Suppressor macrophage treated with lipopolysaccharide for 4 hours (primary cell): ENCODE measurements around the gene ZNF800.
A peak's percentile ranks its signal among the peaks of the same experiment; 100 is the strongest.

Source experiments
- DNase-seq: peaks from one replicate; pipeline ENCODE4 v3.0.0-alpha.2; 2020

ZNF800 gene

GRCh38 chr7:127390817-127391590 lies 1.5 kb downstream of the ZNF800 start:
- DNase-seq, result no peak

- DNase-seq, result no peak
These were observed 2.2 kb downstream of the ZNF800 start for GRCh38 chr7:127390186-127390816.

- no peak for DNase-seq
These were observed 3.2 kb downstream of the ZNF800 start for GRCh38 chr7:127389321-127389720.

- no peak for DNase-seq
These were observed 4.5 kb downstream of the ZNF800 start for GRCh38 chr7:127387974-127388373.

GRCh38 chr7:127383123-127383835 lies 9.2 kb downstream of the ZNF800 start:
- DNase-seq, result peak; percentile 37

- no peak for DNase-seq
These were observed 10.0 kb downstream of the ZNF800 start for GRCh38 chr7:127382301-127383085.

GRCh38 chr7:127380479-127380878 lies 12.0 kb downstream of the ZNF800 start:
- DNase-seq, result peak; percentile 19

- no peak for DNase-seq
These were observed 12.9 kb downstream of the ZNF800 start for GRCh38 chr7:127379642-127380041.

GRCh38 chr7:127378537-127378936 lies 14.0 kb downstream of the ZNF800 start:
- DNase-seq, result no peak

- DNase-seq, result no peak
These were observed 15.1 kb downstream of the ZNF800 start for GRCh38 chr7:127377425-127377824.

- no peak for DNase-seq
These were observed 16.9 kb downstream of the ZNF800 start for GRCh38 chr7:127375631-127376030.

GRCh38 chr7:127367679-127368078 lies 24.8 kb downstream of the ZNF800 start:
- DNase-seq, result no peak

- no peak for DNase-seq
These were observed 25.8 kb downstream of the ZNF800 start for GRCh38 chr7:127366680-127367079.

GRCh38 chr7:127365957-127366315 lies 26.6 kb downstream of the ZNF800 start:
- no peak for DNase-seq

- DNase-seq, result no peak
These were observed 27.1 kb downstream of the ZNF800 start for GRCh38 chr7:127365164-127365956.

- no peak for DNase-seq
These were observed 30.0 kb downstream of the ZNF800 start for GRCh38 chr7:127362364-127363027.

- DNase-seq, result no peak
These were observed 30.8 kb downstream of the ZNF800 start for GRCh38 chr7:127361736-127362135.

GRCh38 chr7:127359011-127359410 lies 33.5 kb downstream of the ZNF800 start:
- DNase-seq, result no peak

GRCh38 chr7:127353897-127354296 lies 38.6 kb downstream of the ZNF800 start:
- no peak for DNase-seq

GRCh38 chr7:127350586-127350985 lies 41.9 kb downstream of the ZNF800 start:
- DNase-seq, result no peak

GRCh38 chr7:127349881-127350280 lies 42.6 kb downstream of the ZNF800 start:
- no peak for DNase-seq

GRCh38 chr7:127348247-127348631 lies 44.3 kb downstream of the ZNF800 start:
- DNase-seq, result no peak
